Endothelial cell of umbilical vein (primary cell): ENCODE measurements around the gene SLC23A3. TPM values are rescaled to one million over a fixed set of nuclear protein-coding genes. Genes with fewer than 3 reads are reported as not detected.

Experiments used
- BruUV-seq: library from RNA; stranded (reverse); fragments of 400-500 nt; replicated peaks from 2 replicates; lab custom pipeline; 2021; lab: Mats Ljungman, UMichigan
- CTCF ChIA-PET: fragments of 300-600, 350-600 bp; sonication (Branson Sonifier 250); formaldehyde crosslinking; loops from one replicate; lab custom pipeline; 2021; ENCODE audit warnings: antibody characterized with exemption, inconsistent platforms; lab: Charles Lee
- POLR2A ChIA-PET: fragments of 300-600, 350-600 bp; sonication (Branson Sonifier 250); formaldehyde crosslinking; loops from one replicate; lab custom pipeline; 2021; ENCODE audit warnings: antibody characterized with exemption, inconsistent platforms; lab: Charles Lee
- DNase-seq: peaks from one replicate; pipeline ENCODE4 v3.0.0-alpha.2; 2011; ENCODE audit warnings: low read depth, low spot score
- FAIRE-seq: peaks from 2 replicates; lab custom pipeline; 2011; peaks lifted over from hg19 to GRCh38; lab: Jason Lieb, UNC
- H2AFZ ChIP-seq: 2 replicates; pipeline ENCODE4 v1.6.0; 2012; ENCODE audit warnings: low read depth, low read length, control low read depth, inconsistent platforms
- H3K27ac ChIP-seq: 2 replicates; pipeline ENCODE4 v1.5.1; 2011; ENCODE audit warnings: low read depth, mild to moderate bottlenecking, control low read depth, low read length, moderate library complexity; ENCODE audit not compliant: insufficient read depth
- H3K27me3 ChIP-seq, 2 experiments: 2 replicates each; pipeline versions ENCODE4 v1.6.0 to v1.6.1; 2011; ENCODE audit warnings: low read length in 2 of 2, mixed read lengths in 1 of 2; ENCODE audit not compliant: control insufficient read depth in 2 of 2, insufficient read depth in 2 of 2
- H3K36me3 ChIP-seq, 2 experiments: 2 replicates in 1 of 2; 3 replicates in 1 of 2; pipeline ENCODE4 v1.5.1; 2011; ENCODE audit warnings: low read length in 2 of 2, mild to moderate bottlenecking in 1 of 2, moderate library complexity in 1 of 2; ENCODE audit not compliant: control insufficient read depth in 2 of 2, insufficient read depth in 2 of 2; ENCODE audit errors: extremely low read depth in 1 of 2
- H3K4me1 ChIP-seq: 3 replicates; pipeline ENCODE4 v1.5.1; 2011; ENCODE audit warnings: mild to moderate bottlenecking, low read length; ENCODE audit not compliant: control insufficient read depth, insufficient read depth; ENCODE audit errors: extremely low read depth
- H3K4me2 ChIP-seq: 2 replicates; pipeline ENCODE4 v1.6.1; 2011; ENCODE audit warnings: low read length, control low read depth, mixed read lengths; ENCODE audit not compliant: insufficient read depth
- H3K4me3 ChIP-seq, 3 experiments: fragments of 200-600 bp in 1 of 3; sonication (generic), shearing (Covaris generic) in 1 of 3; replicated peaks in 1 of 3; 2 replicates each; pipeline ENCODE4 v1.5.1; 2011 to 2016; ENCODE audit warnings: control low read depth in 3 of 3, low read length in 3 of 3, mild to moderate bottlenecking in 2 of 3, inconsistent platforms in 1 of 3, low read depth in 1 of 3, moderate library complexity in 1 of 3; ENCODE audit not compliant: insufficient read depth in 1 of 3
- H3K79me2 ChIP-seq: 2 replicates; pipeline ENCODE4 v1.6.0; 2012; ENCODE audit warnings: low read length, inconsistent platforms; ENCODE audit not compliant: control insufficient read depth, insufficient read depth
- H3K9ac ChIP-seq: replicated peaks from 2 replicates; pipeline ENCODE3; 2011; ENCODE audit warnings: low read length, control low read depth; ENCODE audit not compliant: insufficient read depth; ENCODE audit errors: extremely low read depth
- H3K9me1 ChIP-seq: replicated peaks from 3 replicates; pipeline ENCODE4 v1.6.0; 2011; ENCODE audit warnings: mild to moderate bottlenecking, low read length; ENCODE audit not compliant: control insufficient read depth, insufficient read depth; ENCODE audit errors: extremely low read depth
- H3K9me3 ChIP-seq: replicated peaks from 2 replicates; pipeline ENCODE4 v1.5.1; 2012; ENCODE audit warnings: low read length, inconsistent platforms; ENCODE audit not compliant: control insufficient read depth, insufficient read depth
- H4K20me1 ChIP-seq: replicated peaks from 2 replicates; pipeline ENCODE3; 2011; ENCODE audit warnings: mild to moderate bottlenecking, low read length; ENCODE audit not compliant: control insufficient read depth, insufficient read depth; ENCODE audit errors: extremely low read depth
- EZH2 ChIP-seq: IDR thresholded peaks from 2 replicates; pipeline ENCODE4 v1.6.1; 2012; ENCODE audit warnings: borderline replicate concordance, low read depth, mild to moderate bottlenecking, moderate library complexity, low read length, inconsistent platforms; ENCODE audit not compliant: severe bottlenecking
- FOS ChIP-seq: IDR thresholded peaks from 2 replicates; pipeline ENCODE4 v1.6.1; 2011; ENCODE audit warnings: mild to moderate bottlenecking, low read length, moderate library complexity, borderline replicate concordance; ENCODE audit not compliant: insufficient read depth
- GATA2 ChIP-seq: IDR thresholded peaks from 2 replicates; pipeline ENCODE4 v1.7.0; 2011; ENCODE audit warnings: low read depth, mild to moderate bottlenecking, moderate library complexity, mixed read lengths, low read length; ENCODE audit not compliant: insufficient read length, insufficient read depth
- JUN ChIP-seq: IDR thresholded peaks from 2 replicates; pipeline ENCODE4 v1.6.1; 2011; ENCODE audit warnings: borderline replicate concordance, low read depth; ENCODE audit not compliant: insufficient read length, insufficient read depth
- MAX ChIP-seq: IDR thresholded peaks from 2 replicates; pipeline ENCODE4 v1.6.1; 2011; ENCODE audit not compliant: insufficient read depth, insufficient read length
- MYC ChIP-seq: IDR thresholded peaks from one replicate; pipeline ENCODE4 v1.6.1; 2011; ENCODE audit warnings: mild to moderate bottlenecking, low read depth, low read length
- POLR2A ChIP-seq: IDR thresholded peaks from 2 replicates; pipeline ENCODE4 v1.6.1; 2012; ENCODE audit warnings: low read depth, mild to moderate bottlenecking, control low read depth, low read length
- POLR2AphosphoS5 ChIP-seq: IDR thresholded peaks from 2 replicates; pipeline ENCODE4 v1.6.1; 2012; ENCODE audit warnings: low read depth, mild to moderate bottlenecking, control low read depth, low read length, moderate library complexity; ENCODE audit not compliant: insufficient read depth
- dilution Hi-C: fragments of 300-500 bp; cut with MboI; formaldehyde crosslinking; loops from one replicate; pipeline ENCODE4 v1.15.0; 2019; ENCODE audit warnings: low sequenced_read_pairs; ENCODE audit not compliant: extremely low pct_ligation_motif_present
- intact Hi-C: fragments of 100-400 bp; cut with micrococcal nuclease; formaldehyde crosslinking; loops from one replicate; pipeline ENCODE4 v1.10.0; 2022
- polyA plus RNA-seq, 4 experiments: library from polyadenylated mRNA; depleted of rRNA in 3 of 4; stranded (reverse) in 3 of 4; unstranded in 1 of 4; fragments of >200 nt; gene quantifications; 2 replicates each; pipeline versions ENCODE4 v1.2.1 to v1.2.3, GENCODE V29; 2011 to 2012; ENCODE audit warnings: missing spikeins in 1 of 4
- total RNA-seq: library from RNA; stranded (reverse); gene quantifications from 2 replicates; pipeline ENCODE4 v1.2.3, GENCODE V29; 2021
- TF ChIP-seq, protein P1 (sequence below), 2 donors: IDR thresholded peaks; 1 replicate in 1 of 2; 2 replicates in 1 of 2; pipeline ENCODE4 v1.5.1; 2011; ENCODE audit warnings: low read length in 2 of 2, mild to moderate bottlenecking in 2 of 2, moderate library complexity in 2 of 2, control low read depth in 1 of 2, inconsistent platforms in 1 of 2, low read depth in 1 of 2; ENCODE audit not compliant: insufficient read depth in 1 of 2; ENCODE audit errors: extremely low read depth in 1 of 2

The SLC23A3 gene
- total and polyA plus RNA-seq, 2 donors (not counting 3 experiments of a cell fraction or from before 2014, with no cell fraction given), result 2.7 to 7.1 TPM

GRCh38 chr2:219179601-219180465 lies 10.0 kb upstream of the SLC23A3 start:
- BruUV-seq, result no TSS peak
- Histone ChIP-seq H2AFZ (no peak overlapping the region), H3K27me3 (no peaks in the 10 kb centered on the region), H3K4me1 (peaks cover 18% of the 10 kb centered on the region), H3K9me3 (no peaks in the 10 kb centered on the region), H3K9me1 (no peaks in the 10 kb centered on the region), H4K20me1 (no peaks in the 10 kb centered on the region), H3K4me3 (no peak overlapping the region), H3K4me2 (peak overlapping the region; percentile 66), H3K27ac (no peak overlapping the region), H3K79me2 (peaks cover 22% of the 10 kb centered on the region), H3K9ac (no peak overlapping the region), H3K36me3 (peaks cover 15 to 40% of the 10 kb centered on the region in 2 experiments)
- TF ChIP-seq POLR2AphosphoS5, result no peak
- no peak for TF ChIP-seq GATA2
- TF ChIP-seq MYC, result no peak
- TF ChIP-seq FOS, result no peak
- no peak for TF ChIP-seq JUN
- TF ChIP-seq POLR2A, result no peak
- no peak for TF ChIP-seq EZH2
- no peak for TF ChIP-seq MAX
- TF ChIP-seq, protein P1, sequence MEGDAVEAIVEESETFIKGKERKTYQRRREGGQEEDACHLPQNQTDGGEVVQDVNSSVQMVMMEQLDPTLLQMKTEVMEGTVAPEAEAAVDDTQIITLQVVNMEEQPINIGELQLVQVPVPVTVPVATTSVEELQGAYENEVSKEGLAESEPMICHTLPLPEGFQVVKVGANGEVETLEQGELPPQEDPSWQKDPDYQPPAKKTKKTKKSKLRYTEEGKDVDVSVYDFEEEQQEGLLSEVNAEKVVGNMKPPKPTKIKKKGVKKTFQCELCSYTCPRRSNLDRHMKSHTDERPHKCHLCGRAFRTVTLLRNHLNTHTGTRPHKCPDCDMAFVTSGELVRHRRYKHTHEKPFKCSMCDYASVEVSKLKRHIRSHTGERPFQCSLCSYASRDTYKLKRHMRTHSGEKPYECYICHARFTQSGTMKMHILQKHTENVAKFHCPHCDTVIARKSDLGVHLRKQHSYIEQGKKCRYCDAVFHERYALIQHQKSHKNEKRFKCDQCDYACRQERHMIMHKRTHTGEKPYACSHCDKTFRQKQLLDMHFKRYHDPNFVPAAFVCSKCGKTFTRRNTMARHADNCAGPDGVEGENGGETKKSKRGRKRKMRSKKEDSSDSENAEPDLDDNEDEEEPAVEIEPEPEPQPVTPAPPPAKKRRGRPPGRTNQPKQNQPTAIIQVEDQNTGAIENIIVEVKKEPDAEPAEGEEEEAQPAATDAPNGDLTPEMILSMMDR (IDR thresholded peaks at IDR 0.05; ENCODE audit: extremely low read depth in 1 of 2, insufficient read depth in 1 of 2, low read depth in 1 of 2, low read length in 2 of 2), result no peak
- intact Hi-C loops, result loop anchor here (5.0 kb wide), 1 partner anchor 613 kb away; the partner anchor contains the start of genes CNOT9 and USP37
- dilution Hi-C loops, result no loop called here
- FAIRE-seq (no peak), DNase-seq (no peak)
- ChIA-PET CTCF (interaction anchor here (1.4 to 2.2 kb wide), 3 partner anchors 9 to 150 kb away, joined by 3 to 10 read pairs (median 5); no protein-coding TSS in a partner anchor), POLR2A (no interaction called here)
